Measurements from ENCODE around the gene TSPAN9. TPM values are rescaled to one million over a fixed set of nuclear protein-coding genes. Genes with fewer than 3 reads are reported as not detected.

The TSPAN9 gene
- total RNA-seq, 1 donor = 8.1 TPM

GRCh38 chr12:3150308-3150670 is 73.1 kb downstream of the TSPAN9 start:
- no peak overlapping the region for H3K4me3 ChIP-seq (ENCODE audit: low read depth, low read length)
- no peak for DNase-seq (ENCODE audit: low read depth)
- TF ChIP-seq, protein P1, sequence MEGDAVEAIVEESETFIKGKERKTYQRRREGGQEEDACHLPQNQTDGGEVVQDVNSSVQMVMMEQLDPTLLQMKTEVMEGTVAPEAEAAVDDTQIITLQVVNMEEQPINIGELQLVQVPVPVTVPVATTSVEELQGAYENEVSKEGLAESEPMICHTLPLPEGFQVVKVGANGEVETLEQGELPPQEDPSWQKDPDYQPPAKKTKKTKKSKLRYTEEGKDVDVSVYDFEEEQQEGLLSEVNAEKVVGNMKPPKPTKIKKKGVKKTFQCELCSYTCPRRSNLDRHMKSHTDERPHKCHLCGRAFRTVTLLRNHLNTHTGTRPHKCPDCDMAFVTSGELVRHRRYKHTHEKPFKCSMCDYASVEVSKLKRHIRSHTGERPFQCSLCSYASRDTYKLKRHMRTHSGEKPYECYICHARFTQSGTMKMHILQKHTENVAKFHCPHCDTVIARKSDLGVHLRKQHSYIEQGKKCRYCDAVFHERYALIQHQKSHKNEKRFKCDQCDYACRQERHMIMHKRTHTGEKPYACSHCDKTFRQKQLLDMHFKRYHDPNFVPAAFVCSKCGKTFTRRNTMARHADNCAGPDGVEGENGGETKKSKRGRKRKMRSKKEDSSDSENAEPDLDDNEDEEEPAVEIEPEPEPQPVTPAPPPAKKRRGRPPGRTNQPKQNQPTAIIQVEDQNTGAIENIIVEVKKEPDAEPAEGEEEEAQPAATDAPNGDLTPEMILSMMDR (IDR thresholded peaks at IDR 0.05; ENCODE audit: insufficient read depth, low read length) = no peak

DNA sequence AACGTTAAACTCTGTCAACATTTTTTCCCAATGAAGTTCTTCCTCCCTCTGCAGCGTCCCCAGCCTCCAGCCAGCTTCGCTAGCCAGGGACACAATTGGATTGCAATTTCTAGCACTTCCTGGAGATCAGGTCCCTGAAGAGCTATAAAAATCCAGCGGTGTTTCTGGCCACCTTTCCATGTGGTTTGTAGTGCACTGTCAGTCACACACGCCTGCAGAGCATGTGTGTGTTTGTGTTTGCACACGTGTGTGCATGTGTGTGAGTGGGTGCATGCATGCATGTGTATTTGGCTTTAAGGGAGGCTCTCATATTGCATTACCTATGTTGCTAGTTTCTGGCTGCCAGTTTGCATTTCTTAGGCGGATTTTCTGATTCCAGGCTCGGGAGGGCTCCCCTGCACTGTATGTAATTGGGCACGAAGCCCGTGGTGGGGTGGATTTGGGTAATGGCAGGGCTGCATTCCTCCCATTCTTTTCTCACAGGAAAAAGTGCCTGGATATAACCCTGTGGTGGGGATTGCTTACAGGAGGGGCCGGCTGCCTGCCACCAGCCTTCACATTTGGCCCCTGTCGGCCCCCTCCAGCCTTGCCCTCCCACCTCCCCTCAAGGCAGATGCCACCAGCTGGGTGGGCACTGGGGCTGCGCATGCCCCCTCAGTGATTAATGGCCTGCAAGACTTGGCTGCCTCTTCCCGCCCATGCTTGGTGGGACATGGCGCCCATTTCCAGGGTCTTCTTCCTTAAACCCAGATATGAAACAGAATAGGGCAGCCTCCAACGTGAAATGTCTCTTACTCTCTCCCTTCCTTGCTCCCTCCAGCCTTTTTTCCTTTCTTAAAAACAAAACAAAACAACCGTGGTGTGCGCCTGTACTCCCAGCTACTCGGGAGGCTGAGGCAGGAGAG is 74.0 kb downstream of the TSPAN9 start:
- TF ChIP-seq, protein P1 (IDR thresholded peaks at IDR 0.05; ENCODE audit: insufficient read depth, low read length) = no peak
- peak; percentile 69 for DNase-seq (ENCODE audit: low read depth)
- peak overlapping the region; percentile 9 for H3K4me3 ChIP-seq (ENCODE audit: low read depth, low read length)

DNA sequence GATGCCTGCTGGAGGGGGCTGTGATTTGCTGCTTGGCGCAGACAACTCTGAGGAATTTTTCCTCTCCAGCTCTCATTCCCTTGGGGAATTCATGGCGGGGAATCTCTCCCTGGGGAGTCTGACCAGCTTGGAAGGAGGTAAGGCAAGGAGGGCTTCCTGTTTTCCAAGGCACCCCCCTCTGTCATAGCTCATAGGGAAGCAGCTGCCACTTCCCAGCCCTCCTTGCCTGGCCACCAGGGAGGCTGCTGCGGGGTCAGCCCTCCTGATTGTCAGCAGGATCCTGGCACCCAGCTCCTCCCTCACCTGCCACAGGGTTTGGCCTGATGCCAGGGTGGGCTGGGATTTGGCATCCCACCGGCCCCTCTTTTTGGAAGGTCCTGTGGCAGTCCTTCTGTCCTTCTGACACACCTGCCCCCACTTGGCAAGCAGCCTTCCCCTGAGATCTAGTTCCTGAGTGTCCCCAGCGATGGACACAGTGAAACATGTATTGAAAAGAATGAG is 74.9 kb downstream of the TSPAN9 start:
- H3K4me3 ChIP-seq (ENCODE audit: low read depth, low read length) = no peak overlapping the region
- DNase-seq (ENCODE audit: low read depth) = peak; percentile 77
- TF ChIP-seq, protein P1 (IDR thresholded peaks at IDR 0.05; ENCODE audit: insufficient read depth, low read length) = no peak

- no peak overlapping the region for H3K4me3 ChIP-seq (ENCODE audit: low read depth, low read length)
- TF ChIP-seq, protein P1 (IDR thresholded peaks at IDR 0.05; ENCODE audit: insufficient read depth, low read length) = no peak
- DNase-seq (ENCODE audit: low read depth) = no peak
Observed at GRCh38 chr12:3152892-3153291, 75.7 kb downstream of the TSPAN9 start.

- no peak overlapping the region for H3K4me3 ChIP-seq (ENCODE audit: low read depth, low read length)
- no peak for DNase-seq (ENCODE audit: low read depth)
- TF ChIP-seq, protein P1 (IDR thresholded peaks at IDR 0.05; ENCODE audit: insufficient read depth, low read length) = no peak
Observed at GRCh38 chr12:3154006-3154405, 76.8 kb downstream of the TSPAN9 start.

DNA sequence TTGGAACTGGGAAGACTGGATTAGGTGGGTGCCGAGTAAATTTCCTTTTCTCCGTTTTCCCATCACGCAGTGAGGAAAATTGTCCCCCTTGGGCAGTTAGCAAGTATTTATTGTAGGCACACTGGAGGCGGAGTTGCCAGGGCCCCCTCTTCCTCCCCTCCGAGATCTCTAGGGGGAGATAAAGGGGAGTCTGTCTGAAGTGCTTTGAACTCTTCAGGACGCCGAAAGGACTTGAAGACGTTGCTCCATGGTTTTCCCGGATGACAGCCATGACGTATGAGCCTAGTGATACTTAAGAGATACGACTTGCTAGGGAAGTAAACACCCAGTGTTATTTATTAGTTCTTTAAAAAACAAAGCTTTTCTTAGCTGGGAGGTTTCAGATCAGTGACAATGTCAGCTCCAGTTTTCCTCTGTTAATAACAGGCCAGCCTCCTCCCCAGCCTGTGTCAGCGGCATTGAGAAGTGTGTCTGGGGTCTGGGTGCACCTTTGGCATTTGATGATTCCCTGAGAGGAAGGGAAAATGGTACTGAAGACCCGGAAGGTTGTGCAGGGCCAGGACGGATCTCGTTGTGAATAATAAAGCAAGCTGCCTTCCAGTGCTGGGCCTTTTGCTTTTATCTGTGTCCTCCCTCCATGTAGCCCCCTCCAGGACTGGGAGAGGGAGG is 78.7 kb downstream of the TSPAN9 start:
- no peak for DNase-seq (ENCODE audit: low read depth)
- no peak overlapping the region for H3K4me3 ChIP-seq (ENCODE audit: low read depth, low read length)
- TF ChIP-seq, protein P1 (IDR thresholded peaks at IDR 0.05; ENCODE audit: insufficient read depth, low read length) = no peak

Data from fibroblast of the aortic adventitia (primary cell).